SK-N-MC (cell line): Measurements from ENCODE around the gene HYDIN.

Experiments
- EZH2 ChIP-seq: fragments of 200-600 bp; sonication (generic); IDR thresholded peaks from one replicate; pipeline ENCODE4 v1.6.1; 2017; ENCODE audit warnings: antibody characterized with exemption
- FOXP2 ChIP-seq: optimal IDR thresholded peaks from 2 replicates; pipeline ENCODE3; 2011; ENCODE audit warnings: mild to moderate bottlenecking, moderate library complexity; ENCODE audit not compliant: insufficient read depth; ENCODE audit errors: extremely low read length, control extremely low read depth

DNA sequence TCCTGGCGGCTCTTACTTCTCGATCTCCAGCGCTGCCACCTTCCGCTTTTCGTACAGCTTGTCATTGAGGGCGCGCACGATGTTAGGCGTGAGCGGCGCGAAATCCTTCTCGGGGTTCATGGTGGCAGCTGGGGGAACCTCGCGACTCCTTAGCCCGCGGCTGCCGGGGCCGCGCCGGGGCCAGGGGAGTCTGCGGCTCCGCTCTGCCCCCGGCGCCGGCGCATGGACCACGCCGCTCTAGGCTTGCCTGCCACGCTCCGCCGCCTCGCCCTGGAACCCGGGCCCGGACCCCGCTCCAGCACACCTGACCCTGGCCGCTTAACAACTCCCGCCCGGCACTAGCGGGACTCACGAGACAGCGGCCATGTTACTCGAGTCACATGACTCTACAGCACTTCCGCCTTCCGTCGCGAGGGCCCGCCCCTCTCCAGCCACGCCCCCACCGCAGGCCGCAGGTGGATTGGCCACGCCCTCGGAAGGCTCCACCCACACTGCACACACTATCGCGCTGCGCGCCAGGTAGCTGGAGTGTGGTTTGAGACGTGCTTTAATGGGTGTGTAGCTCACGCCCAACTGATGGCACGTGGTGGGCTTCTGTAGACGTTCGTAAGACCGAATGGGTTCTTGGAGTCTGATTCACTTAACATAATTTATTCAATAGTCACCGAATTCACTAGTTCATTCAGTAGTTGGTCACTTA is 429.6 kb downstream of the HYDIN start, which contains the start of gene VAC14:
- TF ChIP-seq EZH2 (no peak), FOXP2 (no peak)
